Dendritic cell treated with granulocyte-macrophage colony-stimulating factor and Interleukin-4, amounts not matched to agents 40 ng/mL and 50 ng/mL, for 4 days (primary cell): ENCODE data around the gene PLCD1.
"Not testable (repeated sequence)": the region's sequence is repeated elsewhere in the genome, so short reads cannot be mapped to it uniquely, and the experiment has no call there.

Source experiments
- H3K27ac Mint-ChIP-seq: one replicate; pipeline ENCODE4 v1.8.0; 2022; ENCODE audit warnings: mild to moderate bottlenecking, mixed read lengths
- H3K27me3 Mint-ChIP-seq: one replicate; pipeline ENCODE4 v1.8.0; 2022; ENCODE audit warnings: mild to moderate bottlenecking, mixed read lengths
- H3K36me3 Mint-ChIP-seq: one replicate; pipeline ENCODE4 v1.8.0; 2022; ENCODE audit warnings: low read depth, mixed read lengths
- H3K4me1 Mint-ChIP-seq: one replicate; pipeline ENCODE4 v1.8.0; 2022; ENCODE audit warnings: low read depth, mixed read lengths
- H3K4me3 Mint-ChIP-seq: one replicate; pipeline ENCODE4 v1.8.0; 2022; ENCODE audit warnings: mild to moderate bottlenecking, moderate library complexity, mixed read lengths
- H3K9me3 Mint-ChIP-seq: one replicate; pipeline ENCODE4 v1.8.0; 2022; ENCODE audit warnings: mixed read lengths
- intact Hi-C: fragments of 100-400 bp; cut with micrococcal nuclease; formaldehyde crosslinking; loops from one replicate; pipeline ENCODE4 v1.15.0; 2022

Gene PLCD1

DNA sequence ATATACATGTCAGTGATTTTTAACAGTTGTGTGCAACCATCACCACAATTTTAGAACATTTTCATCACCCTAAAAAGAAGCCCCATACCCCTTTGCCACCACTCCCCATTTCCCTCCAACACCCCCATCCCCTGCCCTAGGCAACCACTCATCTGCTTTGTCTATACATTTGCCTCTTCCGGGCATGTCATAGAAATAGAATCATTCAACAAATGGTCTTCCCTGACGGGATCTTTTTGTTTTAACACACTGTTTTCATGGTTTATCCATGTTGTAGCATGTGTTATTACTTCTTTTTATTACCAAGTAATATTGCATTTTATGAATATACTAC is 34.8 kb downstream of the PLCD1 start:
- H3K27ac Mint-ChIP-seq, result peak overlapping the region; percentile 98
- peak overlapping the region; percentile 79 for H3K4me3 Mint-ChIP-seq
- peaks cover 17% of the 10 kb centered on the region for H3K36me3 Mint-ChIP-seq
- H3K4me1 Mint-ChIP-seq, result peaks cover 76% of the 10 kb centered on the region
- H3K27me3 Mint-ChIP-seq, result no peaks in the 10 kb centered on the region
- H3K9me3 Mint-ChIP-seq, result no peaks in the 10 kb centered on the region
- intact Hi-C loops, result loop anchor here (2.0 kb wide), 1 partner anchor 14 kb away; no protein-coding TSS in a partner anchor

DNA sequence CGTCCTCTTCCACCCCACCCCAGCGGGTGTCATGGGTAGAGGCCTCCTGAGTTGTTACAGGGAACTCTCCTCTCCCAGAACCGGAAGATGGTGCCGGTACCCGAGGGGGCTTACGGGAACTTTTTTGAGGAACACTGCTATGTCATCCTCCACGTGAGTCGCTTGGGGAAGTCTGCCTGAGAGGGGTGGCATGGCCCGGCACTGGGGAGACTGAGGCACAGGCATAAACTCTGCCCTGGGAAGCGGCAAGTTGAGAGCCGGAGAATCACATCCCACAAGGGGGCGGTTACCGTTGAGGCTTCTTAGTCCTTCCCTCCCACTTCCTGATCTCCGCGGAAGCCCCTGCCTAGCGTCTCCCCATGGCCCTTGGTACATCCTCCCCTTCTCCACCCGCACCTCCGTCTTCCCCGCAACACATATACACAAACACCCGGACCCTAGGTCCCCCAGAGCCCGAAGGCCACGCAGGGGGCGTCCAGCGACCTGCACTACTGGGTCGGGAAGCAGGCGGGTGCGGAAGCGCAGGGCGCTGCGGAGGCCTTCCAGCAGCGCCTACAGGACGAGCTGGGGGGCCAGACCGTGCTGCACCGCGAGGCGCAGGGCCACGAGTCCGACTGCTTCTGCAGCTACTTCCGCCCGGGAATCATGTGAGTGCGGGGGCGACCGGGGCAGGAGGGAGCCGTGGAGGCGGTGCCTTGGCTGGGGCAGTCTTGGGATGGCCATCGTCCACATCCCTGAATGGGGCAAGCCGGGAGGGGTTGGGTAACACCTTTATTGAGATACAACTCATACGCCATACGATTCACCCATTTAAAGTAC is 35.4 kb downstream of the PLCD1 start:
- Mint-ChIP-seq H3K4me1 (peaks cover 76% of the 10 kb centered on the region), H3K36me3 (peaks cover 17% of the 10 kb centered on the region), H3K27me3 (no peaks in the 10 kb centered on the region), H3K4me3 (peak overlapping the region; percentile 79), H3K9me3 (no peaks in the 10 kb centered on the region), H3K27ac (peak overlapping the region; percentile 98)
- intact Hi-C loops, result loop anchor here (2.0 kb wide), 1 partner anchor 13 kb away; no protein-coding TSS in a partner anchor

DNA sequence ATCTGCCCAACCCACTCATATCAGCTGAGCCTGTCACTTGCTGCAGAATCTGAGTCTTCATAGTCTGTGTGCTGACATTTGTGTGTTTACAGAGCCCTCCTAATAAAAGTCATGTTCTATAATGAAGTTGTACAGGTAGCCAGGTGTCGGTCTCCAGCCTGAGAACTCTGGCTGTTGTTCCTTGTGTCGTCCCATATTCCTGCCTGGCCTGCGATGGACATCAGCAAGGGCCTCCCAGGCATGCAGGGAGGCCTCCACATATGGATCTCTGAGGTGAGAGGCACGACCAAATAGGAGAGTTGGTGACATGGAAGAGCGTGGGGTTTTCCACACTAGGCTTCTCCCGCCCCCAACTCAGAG is 36.0 kb downstream of the PLCD1 start:
- Mint-ChIP-seq H3K27ac (peak overlapping the region; percentile 98), H3K27me3 (no peaks in the 10 kb centered on the region), H3K4me3 (peak overlapping the region; percentile 79), H3K9me3 (no peaks in the 10 kb centered on the region), H3K4me1 (peaks cover 74% of the 10 kb centered on the region), H3K36me3 (peaks cover 17% of the 10 kb centered on the region)
- intact Hi-C loops, result no loop called here

DNA sequence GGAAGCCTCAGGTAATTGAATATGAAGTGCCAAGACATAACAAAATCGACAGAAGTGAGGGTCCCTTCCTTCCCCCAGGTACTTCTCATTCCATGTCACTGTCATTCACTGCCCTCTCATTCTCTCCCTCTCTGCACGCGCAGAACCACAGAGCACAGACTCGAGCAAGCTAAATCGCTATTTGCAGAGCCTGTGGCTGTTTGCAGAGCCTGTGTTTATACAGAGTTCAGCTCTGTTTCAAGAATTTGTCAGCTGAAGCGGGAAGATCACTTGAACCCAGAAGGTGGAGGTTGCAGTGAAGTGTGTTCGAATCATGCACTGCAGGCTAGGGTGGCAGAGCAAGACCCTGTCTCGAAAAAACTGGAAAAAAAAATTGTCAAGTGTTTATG is 36.4 kb downstream of the PLCD1 start:
- Mint-ChIP-seq H3K36me3 (peaks cover 17% of the 10 kb centered on the region), H3K4me3 (no peak overlapping the region), H3K9me3 (no peaks in the 10 kb centered on the region), H3K4me1 (peaks cover 74% of the 10 kb centered on the region), H3K27me3 (no peaks in the 10 kb centered on the region), H3K27ac (peak overlapping the region; percentile 98)
- intact Hi-C loops, result no loop called here

DNA sequence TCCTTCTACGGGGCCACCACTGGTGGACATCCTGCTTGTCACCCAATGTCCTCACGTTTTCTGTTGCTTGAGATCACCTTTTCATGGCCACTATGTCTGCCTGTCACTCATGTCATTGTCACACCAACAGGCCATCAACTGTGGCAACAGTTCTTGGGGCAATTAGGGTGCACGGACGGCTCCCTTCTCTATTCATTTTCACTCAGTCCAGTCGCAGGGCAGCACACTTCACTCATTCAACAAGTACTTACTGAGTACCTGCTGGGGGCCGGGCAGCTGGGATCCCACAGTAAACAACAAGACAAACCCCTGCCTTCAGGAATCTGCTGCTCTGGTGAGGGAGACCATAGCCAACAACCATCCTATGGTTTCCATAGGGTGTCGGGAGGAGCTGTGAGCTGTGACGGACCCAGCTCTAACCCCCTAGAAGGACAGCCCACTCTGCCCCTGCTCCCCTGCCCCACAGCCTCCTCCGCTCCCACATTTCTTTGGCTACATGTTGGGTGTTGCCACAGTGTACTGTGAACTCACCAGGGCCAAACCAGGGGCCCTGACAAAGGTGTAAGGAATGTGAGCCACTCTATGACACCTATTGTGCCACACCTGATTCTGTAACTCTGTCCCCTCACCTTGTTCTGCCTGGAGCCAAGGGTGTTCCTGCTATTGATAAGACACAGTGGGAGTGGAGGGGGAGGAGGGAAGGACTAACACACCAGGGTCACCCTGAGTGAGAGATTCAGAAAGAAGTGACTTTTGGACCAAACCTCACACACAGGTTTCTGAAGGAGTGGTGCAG is 37.0 kb downstream of the PLCD1 start:
- Mint-ChIP-seq H3K4me3 (no peak overlapping the region), H3K36me3 (peaks cover 17% of the 10 kb centered on the region), H3K27ac (peak overlapping the region; percentile 98), H3K4me1 (peaks cover 76% of the 10 kb centered on the region), H3K9me3 (no peaks in the 10 kb centered on the region), H3K27me3 (no peaks in the 10 kb centered on the region)
- intact Hi-C loops, result no loop called here

DNA sequence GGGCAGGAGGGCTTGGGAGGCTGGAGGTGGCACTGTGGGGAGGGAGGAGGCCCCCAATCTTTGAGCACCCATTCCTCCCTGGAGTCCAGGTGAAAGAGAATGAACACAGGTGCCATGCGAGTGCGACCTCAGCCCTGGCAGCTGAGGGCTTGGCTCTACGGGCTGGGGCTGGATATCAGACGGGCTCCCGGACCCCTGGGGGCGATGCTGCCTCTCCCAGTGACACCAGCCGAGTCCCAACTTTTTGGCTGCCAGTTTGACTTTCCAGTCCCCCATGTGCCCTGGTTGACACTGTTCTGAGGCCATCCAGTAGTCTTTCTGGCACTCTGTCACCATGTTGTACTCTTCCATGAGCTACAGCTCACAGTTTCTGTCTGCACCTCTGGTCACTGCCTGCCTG is 37.6 kb downstream of the PLCD1 start:
- Mint-ChIP-seq H3K36me3 (peaks cover 13% of the 10 kb centered on the region), H3K27ac (peak overlapping the region; percentile 38), H3K4me3 (no peak overlapping the region), H3K4me1 (peaks cover 70% of the 10 kb centered on the region), H3K27me3 (no peaks in the 10 kb centered on the region), H3K9me3 (no peaks in the 10 kb centered on the region)
- intact Hi-C loops, result no loop called here

DNA sequence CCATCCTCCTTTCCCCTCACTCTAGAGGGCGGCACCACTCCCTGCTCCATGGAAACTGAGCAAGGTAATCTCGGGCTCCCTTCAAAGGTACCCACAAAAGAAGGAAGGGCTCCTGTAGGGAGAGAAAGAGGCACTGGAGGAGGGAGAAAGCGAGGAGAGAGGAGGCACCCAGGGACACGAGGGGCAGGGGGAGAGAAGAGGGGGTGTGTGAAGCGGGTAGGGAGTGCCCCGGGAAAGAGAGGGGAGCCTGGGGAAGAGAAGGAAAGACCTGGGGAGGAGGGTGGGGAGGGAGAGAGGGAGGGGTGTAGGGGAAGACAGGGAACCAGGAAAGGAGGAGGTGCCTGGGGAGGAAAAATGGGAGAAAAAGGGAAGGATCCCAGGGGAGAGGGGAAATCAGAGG is 38.3 kb downstream of the PLCD1 start:
- H3K27me3 Mint-ChIP-seq, result no peaks in the 10 kb centered on the region
- no peaks in the 10 kb centered on the region for H3K9me3 Mint-ChIP-seq
- H3K27ac Mint-ChIP-seq, result peak overlapping the region; percentile 38
- H3K4me1 Mint-ChIP-seq, result peaks cover 63% of the 10 kb centered on the region
- no peak overlapping the region for H3K4me3 Mint-ChIP-seq
- intact Hi-C loops, result no loop called here
- H3K36me3 Mint-ChIP-seq, result peaks cover 7% of the 10 kb centered on the region

DNA sequence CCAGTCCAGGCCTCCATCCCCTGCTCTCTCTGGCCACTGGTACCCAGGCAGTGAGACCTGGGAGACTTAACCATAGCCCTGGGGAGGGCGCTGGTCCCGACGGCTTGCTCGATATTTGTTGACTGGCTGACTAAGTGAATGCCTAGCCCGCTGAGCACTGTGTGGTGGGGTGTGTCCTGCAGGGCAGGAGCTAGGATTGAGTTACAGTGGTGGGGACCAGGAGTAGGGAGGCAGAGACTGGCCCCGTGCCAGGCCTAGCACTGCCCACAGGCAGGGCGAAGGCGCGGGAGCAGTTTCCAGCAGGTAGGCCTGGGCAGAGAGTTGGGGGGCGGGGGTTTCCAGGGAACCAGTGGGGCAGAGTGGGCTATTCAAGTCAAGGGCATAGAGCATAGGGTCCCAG is 38.9 kb downstream of the PLCD1 start, which contains the start of gene VILL:
Gene VILL (plus strand): TSS at position 260 of the 400 bp plus-strand sequence. CDS start 2,887 bp downstream, outside the sequence.
- Mint-ChIP-seq H3K9me3 (no peaks in the 10 kb centered on the region), H3K4me1 (peaks cover 57% of the 10 kb centered on the region), H3K27me3 (no peaks in the 10 kb centered on the region), H3K27ac (peak within 1 kb of the TSS; percentile 47), H3K36me3 (peaks cover 1% of the 10 kb centered on the region), H3K4me3 (no peak within 1 kb of the TSS)
- intact Hi-C loops, result no loop called here

DNA sequence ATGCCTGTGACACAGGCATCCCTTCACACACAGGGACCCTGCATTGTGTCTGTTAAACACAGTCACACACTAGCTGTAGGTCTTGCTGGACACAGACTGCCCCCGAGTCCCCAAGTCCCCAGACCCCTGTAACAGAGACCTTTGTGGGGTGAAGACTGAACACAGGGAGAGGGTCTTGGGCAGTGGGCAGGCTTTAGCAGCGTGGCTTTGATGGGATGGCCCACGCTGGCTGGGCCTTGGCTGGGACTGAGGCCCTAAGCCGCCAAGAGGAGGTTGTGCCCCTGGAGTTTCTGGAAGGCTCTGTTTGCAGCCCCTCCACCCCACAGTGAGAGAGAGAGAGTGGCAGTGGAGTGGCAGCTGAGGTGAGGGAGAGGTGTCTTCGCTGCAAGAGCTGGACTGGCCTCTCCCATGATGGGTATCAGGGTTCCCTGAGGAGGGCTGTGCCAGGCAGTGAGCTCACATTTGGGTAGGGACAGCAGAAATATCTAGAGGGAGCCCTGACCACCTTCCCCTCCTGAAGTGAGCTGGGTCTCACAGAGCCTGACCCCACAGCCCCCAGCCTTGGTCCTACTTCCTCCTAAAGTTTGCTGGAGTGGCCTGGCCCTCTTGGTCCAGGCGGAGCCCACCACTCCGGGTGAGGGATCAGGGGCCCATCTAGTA is 39.5 kb downstream of the PLCD1 start:
- peak overlapping the region; percentile 47 for H3K27ac Mint-ChIP-seq
- peaks cover 58% of the 10 kb centered on the region for H3K4me1 Mint-ChIP-seq
- no peaks in the 10 kb centered on the region for H3K9me3 Mint-ChIP-seq
- no peak overlapping the region for H3K4me3 Mint-ChIP-seq
- no peaks in the 10 kb centered on the region for H3K36me3 Mint-ChIP-seq
- H3K27me3 Mint-ChIP-seq, result no peaks in the 10 kb centered on the region
- intact Hi-C loops, result no loop called here

DNA sequence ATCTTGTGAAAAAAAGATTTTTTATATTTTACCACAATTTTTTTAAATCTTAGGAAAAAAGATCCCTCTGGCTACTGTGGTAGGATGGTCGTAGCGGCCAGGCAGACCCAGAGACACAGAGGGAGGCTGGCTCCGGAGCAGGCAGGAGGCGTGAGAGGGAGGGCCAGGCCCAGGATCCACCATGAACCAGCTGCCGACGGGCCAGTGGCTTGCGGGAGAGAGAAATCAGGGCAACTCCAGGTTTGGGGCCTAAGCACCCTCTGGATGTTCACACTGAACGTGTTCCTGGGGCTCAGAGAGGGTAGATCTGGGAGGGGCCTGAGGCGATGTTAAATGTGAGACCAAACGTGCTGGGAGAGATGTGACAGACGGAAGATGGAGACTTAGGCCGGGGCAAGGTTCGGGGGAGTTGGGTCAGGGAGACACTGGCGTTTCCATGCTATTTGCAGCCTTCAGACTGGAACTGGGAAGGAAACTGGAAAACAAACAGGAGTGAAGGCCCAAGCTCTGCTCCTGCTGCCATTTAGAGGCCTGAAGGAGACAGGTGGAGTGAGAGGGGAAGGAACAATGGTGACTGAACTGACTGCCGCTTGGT is 40.4 kb downstream of the PLCD1 start:
- no peak overlapping the region for H3K27ac Mint-ChIP-seq

DNA sequence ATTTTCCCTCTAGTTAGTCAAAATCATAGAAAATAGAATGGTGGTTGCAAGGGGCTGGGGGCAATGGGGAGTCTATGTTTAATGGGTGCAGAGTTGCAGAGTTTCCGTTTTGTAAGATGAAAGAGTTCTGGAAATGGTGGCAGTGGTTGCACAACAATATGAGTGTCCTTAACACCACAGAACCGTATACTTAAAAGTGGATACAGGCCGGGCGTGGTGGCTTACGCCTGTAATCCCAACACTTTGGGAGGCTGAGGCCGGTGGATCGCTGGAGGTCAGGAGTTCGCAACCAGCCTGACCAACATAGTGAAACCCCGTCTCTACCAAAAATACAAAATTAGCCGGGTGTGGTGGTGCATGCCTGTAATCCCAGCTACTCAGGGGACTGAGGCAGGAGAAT is 41.1 kb downstream of the PLCD1 start:
- H3K27ac Mint-ChIP-seq, H3K4me3 Mint-ChIP-seq, H3K36me3 Mint-ChIP-seq, H3K27me3 Mint-ChIP-seq, H3K9me3 Mint-ChIP-seq, intact Hi-C loops: not testable (repeated sequence)
- peaks cover 60% of the 10 kb centered on the region for H3K4me1 Mint-ChIP-seq

More for the DNA sequence above, 40.4 kb downstream of the PLCD1 start:
- no peaks in the 10 kb centered on the region for H3K27me3 Mint-ChIP-seq
- intact Hi-C loops, result no loop called here
- no peak overlapping the region for H3K4me3 Mint-ChIP-seq
- H3K9me3 Mint-ChIP-seq, result no peaks in the 10 kb centered on the region
- H3K4me1 Mint-ChIP-seq, result peaks cover 60% of the 10 kb centered on the region
- peaks cover 8% of the 10 kb centered on the region for H3K36me3 Mint-ChIP-seq

DNA sequence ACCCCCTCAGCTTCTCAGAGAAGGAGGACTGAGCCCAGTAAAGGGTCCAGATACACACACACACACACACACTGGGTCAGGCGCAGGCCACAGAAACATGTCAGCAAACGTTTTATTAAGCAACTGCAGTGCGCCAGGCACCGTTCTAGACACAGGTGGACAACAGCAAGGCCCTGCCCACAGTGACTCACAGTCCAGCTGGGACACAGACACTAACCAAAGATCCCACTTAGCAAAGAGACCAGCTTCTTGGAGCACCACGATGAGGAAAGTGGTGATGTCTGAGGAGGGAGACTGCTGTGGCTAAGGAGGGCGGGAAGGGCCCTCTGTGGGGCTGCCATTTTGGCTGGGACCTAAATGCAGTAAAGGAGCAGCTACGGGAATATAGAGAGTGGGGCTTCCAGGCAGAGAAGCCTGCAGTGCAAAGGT is 41.7 kb downstream of the PLCD1 start:
- H3K27me3 Mint-ChIP-seq, result no peaks in the 10 kb centered on the region
- H3K9me3 Mint-ChIP-seq, result no peaks in the 10 kb centered on the region
- H3K36me3 Mint-ChIP-seq, result peaks cover 8% of the 10 kb centered on the region
- intact Hi-C loops, result no loop called here
- peaks cover 57% of the 10 kb centered on the region for H3K4me1 Mint-ChIP-seq
- H3K27ac Mint-ChIP-seq, result no peak overlapping the region
- no peak overlapping the region for H3K4me3 Mint-ChIP-seq

DNA sequence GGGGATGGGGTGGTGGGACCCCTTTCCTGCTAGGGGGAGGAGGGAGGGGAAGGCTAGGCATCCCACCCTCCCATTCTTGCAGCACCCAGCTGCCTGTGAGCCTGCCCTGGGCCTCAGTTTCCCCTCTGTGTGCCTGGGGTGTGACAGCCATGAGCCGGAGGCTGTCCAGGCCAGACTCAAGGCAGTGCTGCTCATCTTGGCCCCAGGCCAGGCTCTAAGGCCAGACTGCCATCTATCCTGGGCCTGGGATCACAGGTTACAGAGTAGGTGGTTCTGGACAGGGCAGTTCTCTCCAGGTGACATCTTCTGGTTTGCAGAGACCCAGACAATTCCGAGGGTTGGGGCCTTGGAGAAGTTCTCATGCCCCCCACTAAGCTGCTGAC is 42.1 kb downstream of the PLCD1 start:
- Mint-ChIP-seq H3K4me3 (no peak overlapping the region), H3K27ac (no peak overlapping the region), H3K36me3 (peaks cover 8% of the 10 kb centered on the region), H3K27me3 (no peaks in the 10 kb centered on the region), H3K9me3 (no peaks in the 10 kb centered on the region), H3K4me1 (peaks cover 57% of the 10 kb centered on the region)
- intact Hi-C loops, result no loop called here
